ENCODE measurements around the gene ETV7. TPM values are rescaled to one million over a fixed set of nuclear protein-coding genes. Genes with fewer than 3 reads are reported as not detected.
"Not testable (repeated sequence)": the region's sequence is repeated elsewhere in the genome, so short reads cannot be mapped to it uniquely, and the experiment has no call there.

Gene ETV7
- total RNA-seq, 1 donor from 2014 or later, result not detected

DNA sequence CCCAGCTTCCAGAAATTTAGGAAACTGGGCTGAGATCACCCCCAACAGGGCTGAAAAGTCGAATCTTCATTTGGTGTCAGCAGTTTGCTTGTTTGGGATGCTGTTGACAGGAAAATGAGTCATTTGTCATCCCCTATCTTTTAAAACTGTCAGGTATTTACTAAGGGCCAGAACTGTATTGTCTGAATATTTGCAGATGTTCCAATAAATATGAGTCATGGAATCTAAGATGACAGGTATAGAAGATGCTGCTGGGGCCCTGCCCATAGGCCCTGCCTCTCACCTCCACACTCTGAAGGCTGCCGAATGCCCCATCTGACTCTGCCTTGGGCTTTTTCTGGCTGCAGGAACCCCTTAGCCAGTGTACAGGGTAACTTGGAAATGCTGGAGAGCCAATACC lies 3.9 kb downstream of the ETV7 start:
- no peak for DNase-seq

DNA sequence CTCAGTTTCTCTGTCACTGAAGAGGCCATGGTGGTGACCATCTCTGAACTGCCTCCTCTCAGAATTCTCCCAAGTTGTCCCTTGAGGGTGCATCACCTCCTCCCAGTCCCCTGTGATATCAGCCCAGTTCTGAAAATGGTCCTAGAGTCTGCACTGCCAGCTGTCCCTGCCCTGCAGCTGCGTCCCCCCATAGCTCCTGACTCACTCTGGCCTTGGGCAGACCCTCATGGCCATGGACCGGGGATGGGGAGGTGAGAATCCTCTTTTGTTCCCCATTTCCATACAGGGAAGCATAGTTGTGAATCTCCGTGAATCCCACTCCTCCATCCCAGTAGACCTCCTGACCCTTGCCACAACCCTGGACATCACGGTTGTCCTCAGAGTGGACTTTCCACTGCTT lies 4.5 kb downstream of the ETV7 start:
- no peak for DNase-seq

DNA sequence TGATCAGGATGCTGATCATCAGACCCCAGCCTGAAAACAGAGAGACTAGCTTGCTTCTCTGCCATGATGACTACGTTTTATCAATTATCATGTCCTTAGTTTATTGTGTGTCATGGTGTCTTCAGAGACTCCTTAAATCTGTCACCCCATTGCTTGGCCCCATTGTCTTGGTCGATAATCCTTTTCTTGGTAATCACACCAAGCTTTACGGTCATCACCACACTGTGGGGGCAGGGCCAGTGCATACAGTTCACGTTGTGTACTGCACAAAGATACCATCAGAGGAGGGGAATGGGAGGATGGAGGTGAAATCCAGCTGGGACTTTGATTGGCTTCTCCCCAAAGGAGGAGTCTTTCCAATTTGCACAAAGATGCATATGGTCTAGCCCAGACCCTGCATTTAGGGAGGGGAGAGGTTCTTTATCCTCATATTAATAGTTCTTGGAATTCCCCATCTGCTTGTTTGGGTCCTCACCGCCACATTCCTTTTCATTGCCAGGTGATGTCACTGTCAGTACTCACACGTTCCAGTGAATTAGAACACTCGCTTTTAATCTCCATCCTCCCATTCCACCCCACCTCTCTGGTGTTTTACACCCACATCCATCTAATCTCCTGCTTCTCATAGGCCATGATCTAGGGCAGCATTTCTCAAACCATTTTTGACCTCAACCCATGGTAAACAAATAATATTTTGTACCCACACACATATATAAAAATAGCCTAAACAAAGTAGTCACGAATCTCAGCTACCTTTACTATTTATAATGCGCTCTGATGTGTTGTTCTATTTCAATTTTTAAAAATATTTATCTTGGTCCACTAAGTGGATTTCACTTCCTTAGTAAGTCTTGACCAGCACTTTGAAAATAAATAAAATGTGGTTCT lies 5.7 kb downstream of the ETV7 start:
- DNase-seq, result no peak

DNA sequence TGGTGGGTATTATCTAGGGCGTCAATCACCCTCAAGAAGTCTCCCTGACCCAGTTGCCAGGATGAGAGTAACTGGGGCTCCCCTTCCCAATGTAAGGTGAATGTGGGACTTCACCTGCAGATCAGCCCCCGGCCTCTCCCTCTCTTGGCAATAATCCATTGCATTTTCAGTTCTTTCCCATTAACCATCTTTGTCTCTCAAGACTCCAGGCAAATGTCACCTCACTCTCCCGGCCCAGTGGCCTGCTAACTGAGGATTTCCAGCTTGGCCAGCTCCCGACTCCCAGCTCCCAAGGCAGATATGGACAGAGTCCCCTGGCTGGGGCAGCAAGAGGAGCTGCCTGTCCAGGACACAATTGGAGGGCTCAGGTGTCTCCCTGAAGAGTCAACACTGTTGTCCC lies 7.3 kb downstream of the ETV7 start:
- no peak for DNase-seq

DNA sequence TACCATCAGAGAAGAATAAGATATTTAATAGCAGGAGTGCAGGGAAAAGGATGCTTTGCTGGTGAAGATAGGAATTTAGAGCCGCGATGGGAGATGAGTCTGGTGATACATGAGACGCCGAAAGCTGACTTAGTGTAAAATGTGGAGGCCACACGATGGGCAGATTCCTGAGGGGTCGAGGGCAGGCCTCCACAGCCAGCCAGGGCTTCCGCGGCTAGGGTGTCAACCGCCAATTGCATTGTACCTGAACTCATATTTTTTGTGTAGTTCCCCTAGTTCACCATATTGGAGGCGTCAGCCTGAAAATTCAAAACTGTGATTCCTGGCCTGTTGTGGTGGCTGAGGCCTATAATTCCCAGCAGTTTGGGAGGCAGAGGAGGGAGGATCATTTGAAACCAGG lies 8.5 kb downstream of the ETV7 start:
- no peak for DNase-seq

DNA sequence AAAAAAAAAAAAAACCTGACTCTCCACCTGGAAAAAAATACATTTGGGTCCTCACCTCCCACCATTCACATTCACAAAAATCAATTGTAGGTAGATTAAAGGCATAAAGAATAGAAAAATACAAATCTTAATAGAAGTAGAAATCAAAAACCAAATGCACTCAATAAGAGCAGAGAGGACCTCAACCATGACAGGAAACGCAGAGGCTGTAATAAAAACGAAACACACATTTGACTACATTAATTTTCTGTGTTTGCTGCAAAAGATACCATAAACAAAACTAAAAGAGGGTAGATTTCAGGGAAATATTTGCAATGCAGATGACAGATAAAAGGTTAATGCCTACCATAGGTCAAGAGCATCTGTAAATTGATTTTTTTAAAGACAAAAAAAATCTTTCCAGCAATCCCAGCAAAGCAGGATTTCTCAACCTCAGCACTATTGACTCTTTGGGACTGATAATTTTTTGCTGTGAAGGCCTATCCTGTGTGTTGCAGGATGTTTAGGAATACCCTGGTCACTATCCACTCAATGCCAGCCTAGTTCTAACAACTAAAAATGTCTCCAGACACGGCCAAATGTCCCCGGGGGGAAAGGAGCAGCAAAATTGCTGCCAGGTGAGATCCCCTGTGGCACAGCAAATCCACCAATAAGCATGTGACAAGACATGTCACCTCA lies 9.1 kb downstream of the ETV7 start:
- no peak for DNase-seq

DNA sequence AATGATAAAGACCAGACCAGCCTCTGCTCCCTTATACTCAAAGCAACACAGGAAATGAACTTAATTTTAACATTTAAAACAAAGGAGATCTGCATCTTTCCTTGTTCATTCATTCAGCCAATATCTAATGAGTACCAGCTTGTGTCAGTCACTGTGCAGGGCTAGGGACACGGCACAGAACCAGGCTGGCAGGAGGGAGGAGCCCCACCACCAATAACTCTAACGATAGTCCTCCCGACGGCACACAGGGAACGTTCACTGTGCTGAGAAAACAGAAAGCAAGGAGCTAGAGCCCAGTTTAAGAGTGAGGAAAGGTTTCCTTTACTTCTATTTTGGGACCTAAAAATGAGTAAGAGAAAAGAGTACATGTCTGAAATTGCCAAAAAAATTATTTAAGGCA lies 9.9 kb downstream of the ETV7 start:
- DNase-seq, result no peak

DNA sequence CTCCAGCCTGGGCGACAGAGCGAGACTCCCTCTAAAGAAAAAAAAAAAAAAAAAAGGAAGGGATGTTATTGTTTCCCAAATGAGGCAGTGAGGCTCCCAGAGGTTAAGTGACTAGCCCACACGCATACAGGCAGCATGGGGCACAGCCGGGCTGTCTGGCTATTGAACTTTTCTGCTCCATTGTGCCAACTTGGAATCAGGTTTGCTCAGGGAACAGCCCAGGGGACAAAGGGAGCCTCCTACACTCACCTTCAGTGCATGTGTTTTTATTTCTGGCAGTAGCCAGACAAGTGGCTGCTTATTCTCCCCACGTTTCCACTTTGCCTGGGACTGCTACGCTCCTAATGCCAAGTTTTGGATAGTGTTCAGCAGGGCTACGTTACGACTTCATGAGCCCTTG lies 10.7 kb downstream of the ETV7 start:
- no peak for DNase-seq

DNA sequence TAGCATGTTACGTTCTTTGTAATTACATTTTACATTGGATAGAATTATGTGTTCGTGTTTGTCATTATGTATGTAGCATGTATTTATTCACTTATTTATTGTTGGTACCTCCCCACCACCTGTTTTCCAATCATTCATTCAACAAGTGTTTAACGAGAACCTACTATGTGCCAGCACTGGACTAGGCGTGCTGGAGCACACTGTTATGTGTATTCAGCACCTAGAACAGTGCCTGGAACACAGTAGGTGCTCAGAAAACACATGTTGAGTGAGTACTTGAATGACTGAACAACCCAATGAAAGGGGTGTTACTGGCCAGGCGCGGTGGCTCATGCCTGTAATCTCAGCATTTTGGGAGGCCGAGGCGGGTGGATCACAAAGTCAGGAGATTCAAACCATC lies 11.3 kb downstream of the ETV7 start:
- DNase-seq, result no peak

DNA sequence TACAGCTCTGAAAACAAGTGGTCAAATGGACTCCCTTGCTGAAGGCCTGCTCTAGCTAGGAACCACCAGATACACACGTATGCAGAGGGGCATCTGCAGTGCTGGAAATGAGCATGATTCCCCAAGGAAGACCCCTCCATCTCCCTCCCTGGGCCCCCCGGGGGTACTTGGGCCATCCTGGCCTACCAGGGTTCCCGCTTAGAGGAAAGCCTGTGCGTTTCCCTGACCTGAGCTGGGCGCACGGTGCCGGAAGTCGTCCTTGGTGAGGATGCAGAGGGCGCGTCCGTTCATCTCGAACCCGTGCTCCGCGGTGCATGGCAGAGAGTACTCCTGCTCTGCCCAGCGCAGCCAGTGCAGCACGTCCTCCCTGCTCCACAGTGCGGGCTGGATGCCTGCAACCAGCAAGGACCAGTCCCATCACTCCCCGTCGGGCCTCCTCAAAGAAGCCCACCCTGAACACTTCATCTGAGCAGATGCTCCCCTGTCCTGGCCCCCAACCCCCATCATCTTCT lies 11.8 kb downstream of the ETV7 start:
- no peak for DNase-seq

DNA sequence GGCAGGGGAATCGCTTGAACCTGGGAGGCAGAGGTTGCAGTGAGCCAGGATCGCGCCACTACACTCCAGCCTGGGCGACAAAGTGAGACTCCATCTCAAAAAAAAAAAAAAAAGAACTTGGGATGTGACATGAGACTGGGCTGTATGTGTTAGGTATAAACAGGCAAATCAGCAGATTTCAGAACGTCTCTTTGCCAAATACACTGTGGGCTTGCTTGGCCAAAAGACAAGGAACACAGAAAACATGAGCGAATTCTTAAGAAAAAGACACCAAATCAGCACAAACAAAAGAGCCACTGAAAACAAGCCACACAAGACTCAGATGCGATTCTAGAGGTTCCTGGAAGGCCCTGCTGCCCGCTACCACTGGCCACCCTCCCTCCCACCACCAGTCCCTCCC lies 12.5 kb downstream of the ETV7 start:
- no peak for DNase-seq

DNA sequence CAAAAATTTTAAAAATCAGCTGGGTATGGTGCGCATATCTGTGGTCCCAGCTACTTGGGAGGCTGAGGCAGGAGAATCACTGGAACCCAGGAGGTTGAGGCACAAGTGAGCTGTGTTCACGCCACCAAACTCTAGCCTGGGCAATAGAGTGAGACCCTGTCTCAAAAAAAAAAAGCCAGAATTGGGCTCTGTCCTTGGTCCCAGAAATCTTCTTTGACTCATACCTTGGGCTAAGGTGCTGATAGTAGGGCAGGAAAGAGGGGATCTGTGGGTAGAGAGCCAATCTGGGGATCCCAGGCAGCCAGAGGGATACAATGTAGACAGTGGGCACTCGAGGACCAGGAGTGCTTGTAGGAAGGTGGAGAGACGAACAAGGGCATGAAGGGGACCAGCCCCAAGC lies 13.3 kb downstream of the ETV7 start:
- DNase-seq, result no peak

DNA sequence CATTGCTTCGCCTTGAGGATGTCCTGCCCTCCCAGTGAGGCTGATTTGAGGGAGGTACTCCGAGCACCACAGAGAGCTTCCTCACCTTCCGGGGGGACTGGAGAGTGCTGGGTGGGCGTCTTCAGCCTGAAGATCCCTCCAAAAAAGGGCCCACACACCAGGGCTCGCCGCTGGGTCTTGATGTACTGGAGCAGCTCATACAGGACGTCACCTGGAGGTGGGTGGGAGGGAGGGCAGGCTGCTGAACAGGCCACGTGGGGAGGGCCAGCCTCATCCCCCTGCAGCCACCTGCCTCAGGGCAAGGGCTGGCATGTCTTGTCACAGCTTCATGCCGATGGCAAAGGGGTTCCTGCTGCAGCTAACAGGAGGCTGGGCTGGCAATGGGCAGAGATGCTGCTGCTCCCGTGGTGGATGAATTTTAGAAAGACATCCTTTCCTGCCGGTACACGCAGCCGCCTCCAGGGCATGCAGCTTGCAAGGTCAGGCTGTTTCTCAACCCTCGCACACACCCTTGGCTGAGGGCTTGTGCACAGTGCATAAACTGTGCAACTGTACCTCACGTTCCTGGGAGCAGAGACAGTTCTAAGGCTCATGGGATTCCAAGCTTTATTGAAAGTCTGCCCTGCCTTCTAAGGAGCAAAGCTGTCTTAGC lies 14.0 kb downstream of the ETV7 start:
- no peak for DNase-seq

DNA sequence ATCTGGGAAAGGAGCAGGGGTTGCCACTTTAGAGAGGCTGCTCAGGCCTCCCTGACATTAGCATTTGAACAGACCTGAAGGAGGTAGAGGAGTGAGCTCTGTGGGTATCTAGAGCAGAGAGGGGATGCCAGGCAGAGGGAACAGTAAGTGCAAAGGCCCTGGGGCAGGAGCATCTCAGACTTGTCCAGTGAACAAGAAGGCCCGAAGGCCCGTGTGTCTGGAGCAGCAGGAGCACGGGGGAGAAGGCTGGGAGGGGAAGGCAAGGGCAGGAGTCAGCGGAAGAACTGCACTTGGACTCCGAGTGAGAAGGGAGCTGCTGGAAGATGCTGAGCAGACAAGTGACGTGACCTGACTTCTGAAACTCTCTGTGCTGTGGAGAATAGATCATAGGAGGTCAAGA lies 15.4 kb downstream of the ETV7 start:
- no peak for DNase-seq

DNA sequence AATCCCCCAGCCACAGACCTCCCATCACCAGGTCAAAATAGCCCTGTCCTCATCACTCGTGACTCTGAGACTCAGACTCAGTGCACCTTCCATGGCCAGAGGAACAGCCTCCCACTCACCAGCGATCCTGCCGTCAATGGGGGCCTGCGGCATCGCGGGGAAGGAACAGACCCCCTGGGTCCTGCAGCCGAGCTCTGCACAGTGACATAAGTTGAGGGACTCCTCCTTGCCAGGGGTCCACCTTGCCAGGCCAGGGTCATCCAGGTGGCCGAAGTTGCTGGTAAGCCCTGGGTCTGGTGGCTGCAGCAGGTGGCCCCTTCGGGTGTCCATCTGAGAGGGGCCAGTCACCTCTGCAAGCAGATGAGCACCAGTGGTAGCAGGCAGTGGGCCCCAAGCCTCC lies 16.3 kb downstream of the ETV7 start:
- DNase-seq, result no peak

DNA sequence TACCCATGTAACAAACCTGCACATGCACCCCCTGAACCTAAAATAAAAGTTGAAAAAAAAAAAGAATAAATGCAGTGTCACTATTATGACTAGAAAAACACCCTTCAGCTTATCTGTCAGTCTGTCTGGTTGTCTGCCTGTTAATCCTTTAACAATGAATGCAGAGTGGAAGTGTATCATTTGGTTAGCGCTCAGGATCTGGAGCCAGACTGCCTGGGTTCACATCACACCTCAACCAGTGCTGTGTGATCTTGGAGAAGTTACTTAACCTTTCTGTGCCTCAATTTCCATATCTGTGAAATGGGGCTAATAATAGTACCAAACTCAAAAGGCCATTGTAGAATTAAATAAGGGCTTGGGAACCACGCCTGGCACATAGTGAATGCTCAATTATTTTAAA lies 16.8 kb downstream of the ETV7 start:
- no peak for DNase-seq

DNA sequence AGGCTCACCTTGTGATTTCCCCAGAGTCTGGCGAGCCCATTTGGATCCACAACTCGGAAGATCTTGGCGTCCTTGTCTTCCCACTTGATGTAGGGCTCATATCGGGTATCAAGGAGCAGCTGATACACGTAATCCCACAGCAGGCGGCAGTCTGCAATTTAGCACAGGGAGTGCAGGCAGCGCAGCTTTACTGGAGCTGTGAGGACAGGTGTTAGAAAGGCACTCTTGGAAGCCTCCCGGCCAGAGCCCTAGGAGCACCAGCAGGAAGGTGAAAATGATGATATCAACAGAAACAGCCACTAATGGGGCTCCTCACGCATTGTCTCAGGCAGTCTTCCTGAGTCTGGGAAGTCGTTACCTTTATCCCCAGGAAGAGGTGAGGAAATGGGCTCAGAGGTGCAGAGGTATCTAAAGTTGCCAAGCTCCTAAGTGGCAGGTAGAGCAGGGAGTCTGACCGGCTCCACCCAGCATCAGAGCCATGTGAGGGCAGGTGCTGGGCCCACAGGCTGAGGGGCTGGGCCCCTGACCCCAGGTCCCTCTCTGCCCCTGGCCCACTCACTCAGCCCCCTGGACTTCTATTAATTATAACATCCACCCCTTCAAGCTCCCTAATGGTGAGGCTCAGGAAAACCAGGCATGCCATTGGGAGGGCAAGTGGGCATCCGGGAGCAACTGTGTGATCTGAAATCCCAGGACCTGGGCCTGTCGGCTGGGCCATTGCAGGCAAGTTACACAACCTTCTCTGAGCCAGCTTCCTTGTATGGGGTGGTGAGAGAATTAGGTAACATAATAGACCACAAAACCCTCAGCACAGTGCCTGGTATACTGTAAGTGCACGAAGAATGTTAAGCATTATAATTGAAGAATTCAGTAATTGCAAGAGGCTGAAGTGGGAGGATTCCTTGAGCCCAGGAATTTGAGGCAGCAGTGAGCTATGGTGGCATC lies 18.3 kb downstream of the ETV7 start:
- no peak for DNase-seq

DNA sequence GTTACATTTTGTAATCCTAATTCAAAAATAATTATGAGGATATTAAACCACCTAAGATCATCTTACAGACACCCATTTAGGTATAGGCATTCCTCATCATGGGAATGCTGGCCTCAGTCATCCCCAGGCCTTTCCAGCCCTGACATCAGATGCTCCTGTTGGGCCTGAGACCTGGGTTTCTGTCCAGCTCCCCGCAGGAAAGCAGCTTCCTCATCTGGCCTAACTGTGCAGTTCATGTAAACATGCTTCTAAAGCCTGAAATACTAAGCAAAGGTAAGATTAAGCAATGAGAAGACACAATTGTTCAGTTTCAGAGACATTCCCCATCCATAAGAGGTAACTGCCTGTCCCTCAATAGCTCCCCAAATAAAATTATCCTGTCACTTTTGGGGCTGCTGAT lies 19.0 kb downstream of the ETV7 start:
- no peak for DNase-seq

DNA sequence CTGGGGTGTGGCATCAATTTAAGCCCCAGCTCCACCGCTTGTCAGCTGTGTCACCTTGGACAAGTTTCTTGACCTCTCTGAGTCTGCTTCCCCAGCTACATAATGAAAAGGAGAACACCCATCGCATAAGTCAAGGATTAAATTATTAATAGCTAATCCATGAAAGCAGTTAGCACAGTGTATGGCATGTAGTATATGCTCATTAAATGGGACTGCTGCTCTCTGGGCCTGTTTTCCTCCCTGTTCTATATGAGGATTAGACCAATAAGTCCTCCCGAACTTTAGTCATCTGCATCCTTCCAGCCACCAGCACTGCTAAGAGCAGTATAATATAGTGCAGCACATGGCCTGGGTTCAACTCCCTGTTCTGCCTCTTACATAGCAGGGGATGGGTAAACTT lies 19.7 kb downstream of the ETV7 start:
- no peak for DNase-seq

DNA sequence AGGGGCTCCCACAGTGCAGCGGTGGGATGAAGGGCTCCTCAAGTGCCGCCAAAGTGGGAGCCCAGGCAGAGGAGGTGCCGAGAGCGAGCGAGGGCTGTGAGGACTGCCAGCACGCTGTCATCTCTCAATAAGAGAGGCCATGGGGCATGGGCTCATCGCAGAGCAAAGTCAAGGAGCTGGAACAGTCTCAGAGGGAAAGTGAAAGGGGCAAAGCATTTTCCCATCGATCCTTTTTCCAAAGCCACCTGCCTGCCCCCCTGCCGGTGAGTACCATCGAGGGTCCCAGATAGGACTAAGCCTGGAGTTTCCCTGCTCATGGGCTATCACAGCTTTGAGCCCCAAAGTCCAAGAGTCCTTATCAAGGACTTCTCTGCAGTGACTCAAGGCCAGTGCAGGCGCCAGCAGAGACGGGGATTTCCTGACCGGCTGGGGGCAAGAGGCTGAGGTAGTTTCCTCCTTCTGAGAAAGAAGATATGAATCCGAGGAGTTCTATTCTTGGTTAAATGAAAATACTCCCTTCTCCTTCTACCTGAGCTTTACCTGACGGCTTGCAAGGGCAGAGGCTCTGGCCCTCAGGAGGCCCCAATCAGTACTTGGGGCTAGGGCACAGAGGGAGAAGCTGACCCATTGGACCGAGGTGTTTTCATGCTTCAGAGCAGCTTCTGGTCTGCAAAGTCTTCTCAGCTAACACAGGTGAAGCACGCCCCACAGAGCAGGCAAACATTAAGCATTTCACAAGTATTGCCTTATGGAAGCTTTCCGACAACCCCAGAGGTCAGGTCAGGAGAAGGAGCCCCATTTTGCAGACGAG lies 22.6 kb downstream of the ETV7 start:
- no peak for DNase-seq

DNA sequence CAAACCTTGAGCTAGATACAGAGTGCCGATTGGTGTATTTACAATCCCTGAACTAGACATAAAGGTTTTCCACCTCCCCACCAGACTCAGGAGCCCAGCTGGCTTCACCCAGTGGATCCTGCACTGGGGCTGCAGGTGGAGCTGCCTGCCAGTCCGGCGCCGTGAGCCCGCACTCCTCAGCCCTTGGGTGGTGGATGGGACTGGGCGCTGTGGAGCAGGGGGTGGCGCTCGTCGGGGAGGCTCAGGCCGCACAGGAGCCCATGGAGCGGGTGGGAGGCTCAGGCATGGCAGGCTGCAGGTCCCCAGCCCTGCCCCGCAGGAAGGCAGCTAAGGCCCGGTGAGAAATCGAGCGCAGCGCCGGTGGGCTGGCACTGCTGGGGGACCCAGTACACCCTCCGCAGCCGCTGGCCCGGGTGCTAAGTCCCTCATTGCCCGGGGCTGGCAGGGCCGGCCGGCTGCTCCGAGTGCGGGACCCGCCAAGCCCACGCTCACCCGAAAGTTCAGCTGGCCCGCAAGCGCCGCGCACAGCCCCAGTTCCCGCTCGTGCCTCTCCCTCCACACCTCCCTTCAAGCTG lies 23.3 kb downstream of the ETV7 start:
- DNase-seq, result not testable (repeated sequence)

Data from occipital lobe (tissue), 2 donors.